AG09319 (cell line): ENCODE results near the gene MAP2K4.

Source experiments
- DNase-seq: peaks from one replicate; pipeline ENCODE4 v3.0.0-alpha.2; 2010; ENCODE audit warnings: low read depth; ENCODE audit errors: extremely low read depth
- CTCF ChIP-seq: IDR thresholded peaks from 2 replicates; pipeline ENCODE4 v1.5.1; 2011; ENCODE audit warnings: low read depth, mild to moderate bottlenecking, inconsistent platforms, low read length, moderate library complexity

The MAP2K4 gene

GRCh38 chr17:12021623-12022140 lies 1.0 kb downstream of the MAP2K4 start:
- no peak for TF ChIP-seq CTCF

DNA sequence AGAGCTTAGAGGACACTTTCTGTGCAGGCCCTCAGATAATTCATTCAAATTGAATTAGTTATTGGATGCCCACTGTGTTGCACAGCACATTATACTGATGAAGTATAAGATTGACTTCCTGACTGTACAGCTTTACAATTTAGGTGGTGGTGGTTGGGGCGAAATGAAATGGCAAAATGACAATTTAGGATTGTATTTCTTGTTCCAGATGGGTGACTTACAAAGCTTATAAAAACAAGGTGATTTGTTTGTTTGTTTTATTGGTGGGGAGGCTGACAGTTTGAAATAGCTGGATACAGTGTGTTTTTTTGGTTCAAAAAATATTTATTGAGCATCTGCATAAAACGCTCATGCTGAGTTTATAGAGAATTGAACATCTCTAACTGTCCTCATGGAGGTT lies 1.6 kb downstream of the MAP2K4 start:
- no peak for DNase-seq
- TF ChIP-seq CTCF, result no peak

More at GRCh38 chr17:12021623-12022140, 1.0 kb downstream of the MAP2K4 start:
- DNase-seq, result no peak

DNA sequence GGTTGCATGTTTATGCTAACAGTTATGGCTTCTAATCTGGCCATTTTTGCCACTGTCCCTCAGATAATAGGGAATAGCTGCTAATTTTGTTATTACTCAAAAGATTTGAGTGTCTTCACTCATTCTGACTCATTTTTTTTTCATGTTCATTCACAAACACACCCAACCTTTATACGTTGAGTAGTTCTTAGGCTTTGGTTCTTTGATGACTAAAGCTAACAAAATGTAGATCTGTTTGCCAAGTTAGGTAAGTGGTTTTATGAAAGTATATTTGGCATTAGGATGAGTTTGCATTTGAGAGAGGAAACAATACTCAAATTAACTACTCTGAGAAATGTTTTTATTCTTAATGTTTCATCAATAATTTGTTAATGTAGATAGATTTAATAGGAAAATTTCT lies 3.6 kb downstream of the MAP2K4 start:
- DNase-seq, result no peak
- no peak for TF ChIP-seq CTCF

- TF ChIP-seq CTCF, result no peak
- no peak for DNase-seq
These were observed 7.0 kb downstream of the MAP2K4 start for GRCh38 chr17:12027658-12028057.

DNA sequence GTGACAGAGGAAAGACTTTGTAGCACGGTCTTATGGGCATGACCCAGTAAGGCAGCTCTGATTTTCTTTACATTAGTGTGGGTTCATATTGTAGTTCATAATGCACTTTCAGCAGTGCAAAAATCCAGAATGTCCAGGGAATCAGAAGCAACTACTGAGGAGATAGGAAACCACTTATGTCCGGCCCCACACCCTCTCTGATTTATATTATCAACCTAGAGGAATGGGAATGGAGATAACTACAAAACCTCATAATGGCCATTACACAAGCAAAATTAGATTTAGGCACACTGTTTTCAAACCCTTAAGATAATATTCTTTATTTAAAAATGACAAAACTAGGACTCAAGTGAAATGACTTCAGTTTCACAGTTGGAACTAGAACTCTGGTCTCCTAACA lies 7.9 kb downstream of the MAP2K4 start:
- no peak for TF ChIP-seq CTCF
- no peak for DNase-seq

DNA sequence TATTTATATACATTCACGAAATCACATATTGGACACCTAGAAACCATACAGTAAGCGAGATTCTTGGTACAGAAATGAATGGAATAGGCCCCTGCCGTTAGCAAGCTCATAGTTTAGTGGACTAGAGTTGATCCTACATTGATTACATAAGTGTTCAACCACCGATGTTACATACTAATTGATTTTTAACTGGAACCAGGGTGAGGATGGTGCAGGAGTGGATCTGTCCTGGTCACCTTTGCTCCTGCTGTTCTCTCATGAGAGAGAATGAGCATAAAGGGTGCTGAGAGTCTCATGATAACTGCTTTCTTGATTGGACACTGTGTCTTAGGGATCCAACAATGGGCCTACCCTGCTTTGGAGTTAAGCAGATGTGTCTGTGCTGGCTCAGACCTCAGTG lies 13.9 kb downstream of the MAP2K4 start:
- no peak for DNase-seq
- no peak for TF ChIP-seq CTCF

- TF ChIP-seq CTCF, result no peak
- DNase-seq, result no peak
These were observed 15.0 kb downstream of the MAP2K4 start for GRCh38 chr17:12035673-12036072.
